ENCODE measurements around the gene DIP2C.

The DIP2C gene

GRCh38 chr10:571166-571565 lies 118.3 kb downstream of the DIP2C start:
- no peak for DNase-seq (ENCODE audit: low read depth)

GRCh38 chr10:570628-571163 lies 118.8 kb downstream of the DIP2C start:
- no peak for DNase-seq (ENCODE audit: low read depth)

- DNase-seq (ENCODE audit: low read depth) = no peak
Observed at GRCh38 chr10:569961-570627, 119.4 kb downstream of the DIP2C start.

- no peak for DNase-seq (ENCODE audit: low read depth)
Observed at GRCh38 chr10:568848-569247, 120.6 kb downstream of the DIP2C start.

GRCh38 chr10:567869-568268 lies 121.6 kb downstream of the DIP2C start:
- DNase-seq (ENCODE audit: low read depth) = no peak

- DNase-seq (ENCODE audit: low read depth) = no peak
Observed at GRCh38 chr10:566241-566885, 123.1 kb downstream of the DIP2C start.

- DNase-seq (ENCODE audit: low read depth) = no peak
Observed at GRCh38 chr10:565676-566075, 123.8 kb downstream of the DIP2C start.

GRCh38 chr10:565146-565545 lies 124.3 kb downstream of the DIP2C start:
- no peak for DNase-seq (ENCODE audit: low read depth)

- no peak for DNase-seq (ENCODE audit: low read depth)
Observed at GRCh38 chr10:563827-564226, 125.6 kb downstream of the DIP2C start.

GRCh38 chr10:562142-562541 lies 127.3 kb downstream of the DIP2C start:
- no peak for DNase-seq (ENCODE audit: low read depth)

GRCh38 chr10:561721-562120 lies 127.7 kb downstream of the DIP2C start:
- DNase-seq (ENCODE audit: low read depth) = no peak

- no peak for DNase-seq (ENCODE audit: low read depth)
Observed at GRCh38 chr10:560314-560992, 129.0 kb downstream of the DIP2C start.

- DNase-seq (ENCODE audit: low read depth) = no peak
Observed at GRCh38 chr10:559767-560047, 129.8 kb downstream of the DIP2C start.

GRCh38 chr10:558891-559766 lies 130.3 kb downstream of the DIP2C start:
- no peak for DNase-seq (ENCODE audit: low read depth)

- DNase-seq (ENCODE audit: low read depth) = no peak
Observed at GRCh38 chr10:558364-558763, 131.1 kb downstream of the DIP2C start.

- no peak for DNase-seq (ENCODE audit: low read depth)
Observed at GRCh38 chr10:557792-558328, 131.6 kb downstream of the DIP2C start.

- no peak for DNase-seq (ENCODE audit: low read depth)
Observed at GRCh38 chr10:556971-557637, 132.4 kb downstream of the DIP2C start.

- DNase-seq (ENCODE audit: low read depth) = no peak
Observed at GRCh38 chr10:555682-556350, 133.7 kb downstream of the DIP2C start.

GRCh38 chr10:555281-555680 lies 134.2 kb downstream of the DIP2C start:
- no peak for DNase-seq (ENCODE audit: low read depth)

- DNase-seq (ENCODE audit: low read depth) = no peak
Observed at GRCh38 chr10:554182-554848, 135.2 kb downstream of the DIP2C start.

Data from stimulated activated CD8-positive, alpha-beta memory T cell treated with anti-CD3 and anti-CD28 coated beads, Interleukin-12 subunit alpha, Interleukin-12 subunit beta, amount 100 ng/mL, for 1 hour (primary cell).